HT-29 (cell line): ENCODE results near the gene RECQL5. TPM values are rescaled to one million over a fixed set of nuclear protein-coding genes. Genes with fewer than 3 reads are reported as not detected.
"Not testable (repeated sequence)": the region's sequence is repeated elsewhere in the genome, so short reads cannot be mapped to it uniquely, and the experiment has no call there.

ENCODE experiments used
- DNase-seq: peaks from one replicate; pipeline ENCODE4 v3.0.0-alpha.2; 2015; ENCODE audit warnings: low spot score
- total RNA-seq: library from RNA; depleted of rRNA; stranded (reverse); fragments of >200 nt; shearing (Covaris generic); gene quantifications from 2 replicates; pipeline ENCODE4 v1.2.3, GENCODE V29; 2014; rRNA removed

Gene RECQL5
- total RNA-seq, 1 experiment from 2014 or later = 64.6 TPM

- no peak for DNase-seq
Measured at GRCh38 chr17:75594499-75595283, 72.3 kb downstream of the RECQL5 start.

GRCh38 chr17:75593430-75593829 lies 73.5 kb downstream of the RECQL5 start:
- not testable (repeated sequence) for DNase-seq

GRCh38 chr17:75592348-75593020 lies 74.5 kb downstream of the RECQL5 start:
- no peak for DNase-seq

GRCh38 chr17:75591722-75592302 lies 75.1 kb downstream of the RECQL5 start:
- no peak for DNase-seq

- no peak for DNase-seq
Measured at GRCh38 chr17:75590849-75591721, 75.9 kb downstream of the RECQL5 start.

- no peak for DNase-seq
Measured at GRCh38 chr17:75590314-75590761, 76.6 kb downstream of the RECQL5 start.

- no peak for DNase-seq
Measured at GRCh38 chr17:75589919-75590303, 77.0 kb downstream of the RECQL5 start.

GRCh38 chr17:75589012-75589918 lies 77.7 kb downstream of the RECQL5 start:
- peak; percentile 87 for DNase-seq

GRCh38 chr17:75588596-75589011 lies 78.3 kb downstream of the RECQL5 start:
- DNase-seq = no peak

- DNase-seq = no peak
Measured at GRCh38 chr17:75587675-75588595, 79.0 kb downstream of the RECQL5 start, which contains the start of gene MYO15B. Gene MYO15B, plus strand, starts transcription at chr17:75587800. Its CDS starts 258 bp downstream, at chr17:75588058.

- no peak for DNase-seq
Measured at GRCh38 chr17:75584849-75585175, 82.1 kb downstream of the RECQL5 start.

GRCh38 chr17:75583197-75583596 lies 83.8 kb downstream of the RECQL5 start:
- DNase-seq = not testable (repeated sequence)

GRCh38 chr17:75581121-75581725 lies 85.7 kb downstream of the RECQL5 start:
- DNase-seq = not testable (repeated sequence)

Other genes starting within 250 kb of the RECQL5 start
- gene TMEM94, start 210.5 kb downstream of the RECQL5 start, total RNA-seq = 34.9 and 50.5 TPM in 2 replicates
- 12.3 and 13.6 TPM in 2 replicates for gene CASKIN2, start 151.6 kb downstream of the RECQL5 start, total RNA-seq
- gene TSEN54, start 150.6 kb downstream of the RECQL5 start, total RNA-seq = 108 and 134 TPM in 2 replicates
- gene LLGL2, start 141.5 kb downstream of the RECQL5 start, total RNA-seq = 162 and 184 TPM in 2 replicates
- 29.0 and 36.8 TPM in 2 replicates for gene MYO15B, start 79.4 kb downstream of the RECQL5 start, total RNA-seq
- gene SMIM5, start 33.7 kb downstream of the RECQL5 start, total RNA-seq = 16.4 and 16.7 TPM in 2 replicates
- 53.8 and 56.1 TPM in 2 replicates for gene SAP30BP, start 184 bp upstream of the RECQL5 start, total RNA-seq
- gene ITGB4, start 54.3 kb upstream of the RECQL5 start, total RNA-seq = 224 and 281 TPM in 2 replicates
- 40.8 and 41.8 TPM in 2 replicates for gene GALK1, start 98.0 kb upstream of the RECQL5 start, total RNA-seq
- gene UNK, start 117.7 kb upstream of the RECQL5 start, total RNA-seq = 23.6 and 24.9 TPM in 2 replicates
- gene UNC13D, start 177.2 kb upstream of the RECQL5 start, total RNA-seq = 37.5 and 43.5 TPM in 2 replicates
- 26.8 and 30.9 TPM in 2 replicates for gene WBP2, start 188.2 kb upstream of the RECQL5 start, total RNA-seq
- gene TRIM47, start 211.4 kb upstream of the RECQL5 start, total RNA-seq = 65.7 and 69.5 TPM in 2 replicates
- 20.2 and 29.2 TPM in 2 replicates for gene TRIM65, start 229.8 kb upstream of the RECQL5 start, total RNA-seq
- gene MRPL38, start 237.7 kb upstream of the RECQL5 start, total RNA-seq = 85.7 and 92.3 TPM in 2 replicates